Breast epithelium (tissue), 3 donors: ENCODE results near the gene TNP2.

Experiments
- CTCF ChIP-seq, 3 donors: fragments of 450-650 bp; IDR thresholded peaks; one replicate each; pipeline ENCODE4 v1.5.1; 2016 to 2017; ENCODE audit warnings: antibody characterized with exemption in 3 of 3, mild to moderate bottlenecking in 3 of 3, moderate library complexity in 3 of 3
- POLR2A ChIP-seq: fragments of 450-650 bp; IDR thresholded peaks from one replicate; pipeline ENCODE4 v1.6.1; 2016; ENCODE audit warnings: antibody characterized with exemption, mild to moderate bottlenecking, moderate library complexity

GRCh38 chr16:11296351-11296705 is 27.2 kb upstream of the TNP2 start:
- TF ChIP-seq POLR2A (no peak), CTCF (IDR thresholded peaks at IDR 0.05) (no peak)
